HEK293T (cell line): ENCODE results near the gene SCLY.

Experiments used
- CTCF ChIA-PET: fragments of 350-600 bp; formaldehyde crosslinking; extraction: SDS; loops from one replicate; lab custom pipeline; 2021; ENCODE audit warnings: antibody characterized with exemption, inconsistent platforms; lab: Yijun Ruan, JAX
- POLR2A ChIA-PET: fragments of 350-600 bp; formaldehyde crosslinking; extraction: SDS; loops from one replicate; lab custom pipeline; 2020; ENCODE audit warnings: antibody characterized with exemption, inconsistent platforms; lab: Yijun Ruan, JAX
- DNase-seq: peaks from one replicate; pipeline ENCODE4 v3.0.0; 2012; ENCODE audit warnings: mixed read lengths; ENCODE audit errors: extremely low spot score
- ARNT ChIP-seq: fragments of 450-650 bp; IDR thresholded peaks from 2 replicates; pipeline ENCODE4 v1.6.1; 2017; ENCODE audit warnings: mild to moderate bottlenecking
- BHLHE40 ChIP-seq: fragments of 450-650 bp; IDR thresholded peaks from 2 replicates; pipeline ENCODE4 v1.6.1; 2016; ENCODE audit warnings: mild to moderate bottlenecking, moderate library complexity, borderline replicate concordance
- CTBP1 ChIP-seq: fragments of 450-650 bp; IDR thresholded peaks from 2 replicates; pipeline ENCODE4 v1.6.1; 2016; ENCODE audit warnings: borderline replicate concordance
- ELF4 ChIP-seq: fragments of 450-650 bp; IDR thresholded peaks from 2 replicates; pipeline ENCODE4 v1.6.1; 2017; ENCODE audit warnings: antibody characterized with exemption
- FOXA1 ChIP-seq: fragments of 450-650 bp; IDR thresholded peaks from 2 replicates; pipeline ENCODE4 v1.6.1; 2016; ENCODE audit warnings: mild to moderate bottlenecking
- FOXK2 ChIP-seq: fragments of 450-650 bp; IDR thresholded peaks from 2 replicates; pipeline ENCODE4 v1.6.1; 2016; ENCODE audit warnings: mild to moderate bottlenecking
- FOXM1 ChIP-seq: fragments of 450-650 bp; IDR thresholded peaks from 2 replicates; pipeline ENCODE4 v1.6.1; 2017; ENCODE audit warnings: mild to moderate bottlenecking, borderline replicate concordance
- HDGF ChIP-seq: fragments of 450-650 bp; IDR thresholded peaks from 2 replicates; pipeline ENCODE4 v1.6.1; 2017; ENCODE audit warnings: antibody characterized with exemption, borderline replicate concordance
- L3MBTL2 ChIP-seq: fragments of 450-650 bp; conservative IDR thresholded peaks from 2 replicates; pipeline ENCODE4 v1.6.1; 2016; ENCODE audit warnings: mild to moderate bottlenecking
- LEF1 ChIP-seq: fragments of 450-650 bp; IDR thresholded peaks from 2 replicates; pipeline ENCODE4 v1.6.1; 2017; ENCODE audit warnings: mild to moderate bottlenecking, borderline replicate concordance
- NFRKB ChIP-seq: fragments of 450-650 bp; IDR thresholded peaks from 2 replicates; pipeline ENCODE4 v1.6.1; 2016; ENCODE audit warnings: mild to moderate bottlenecking, moderate library complexity
- PKNOX1 ChIP-seq: fragments of 450-650 bp; IDR thresholded peaks from 2 replicates; pipeline ENCODE4 v1.6.1; 2016
- SP1 ChIP-seq: fragments of 450-650 bp; IDR thresholded peaks from 2 replicates; pipeline ENCODE4 v1.6.1; 2017
- SUZ12 ChIP-seq: fragments of 450-650 bp; IDR thresholded peaks from 2 replicates; pipeline ENCODE4 v1.6.1; 2016; ENCODE audit warnings: mild to moderate bottlenecking
- TARDBP ChIP-seq: fragments of 450-650 bp; IDR thresholded peaks from 2 replicates; pipeline ENCODE4 v1.6.1; 2016
- ZNF384 ChIP-seq: fragments of 450-650 bp; IDR thresholded peaks from 2 replicates; pipeline ENCODE4 v1.6.1; 2016

SCLY gene

GRCh38 chr2:238083919-238084318 is 23.1 kb downstream of the SCLY start:
- DNase-seq: no peak
- CTCF ChIA-PET: no interaction called here
- POLR2A ChIA-PET: no interaction called here
- TF ChIP-seq ELF4: no peak
- no peak for TF ChIP-seq NFRKB
- no peak for TF ChIP-seq FOXA1
- no peak for TF ChIP-seq SP1
- no peak for TF ChIP-seq CTBP1
- TF ChIP-seq LEF1: no peak
- TF ChIP-seq ZNF384: no peak
- TF ChIP-seq FOXM1: no peak
- no peak for TF ChIP-seq PKNOX1
- no peak for TF ChIP-seq TARDBP
- TF ChIP-seq BHLHE40: no peak
- no peak for TF ChIP-seq SUZ12
- TF ChIP-seq FOXK2: no peak
- no peak for TF ChIP-seq L3MBTL2
- no peak for TF ChIP-seq ARNT
- no peak for TF ChIP-seq HDGF

DNA sequence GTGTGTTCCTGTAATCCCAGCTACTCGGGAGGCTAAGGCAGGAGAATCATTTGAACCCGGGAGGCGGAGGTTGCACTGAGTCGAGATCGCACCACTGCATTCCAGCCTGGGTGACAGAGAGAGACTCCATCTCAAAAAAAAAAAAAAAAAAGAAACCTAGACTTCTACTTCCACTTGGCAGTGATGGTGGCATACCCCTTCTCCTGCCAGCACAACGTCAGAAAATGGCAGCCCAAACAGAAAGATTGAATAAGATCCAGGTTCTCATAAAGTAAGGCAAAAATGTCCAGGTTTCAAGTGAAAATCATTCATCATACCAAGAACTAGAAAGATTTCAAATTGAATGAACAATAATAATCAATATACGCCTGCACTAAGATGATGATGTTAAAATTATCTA is 24.0 kb downstream of the SCLY start:
- TF ChIP-seq CTBP1 (no peak), FOXK2 (no peak)
- ChIA-PET CTCF (no interaction called here), POLR2A (no interaction called here)
- no peak for DNase-seq

DNA sequence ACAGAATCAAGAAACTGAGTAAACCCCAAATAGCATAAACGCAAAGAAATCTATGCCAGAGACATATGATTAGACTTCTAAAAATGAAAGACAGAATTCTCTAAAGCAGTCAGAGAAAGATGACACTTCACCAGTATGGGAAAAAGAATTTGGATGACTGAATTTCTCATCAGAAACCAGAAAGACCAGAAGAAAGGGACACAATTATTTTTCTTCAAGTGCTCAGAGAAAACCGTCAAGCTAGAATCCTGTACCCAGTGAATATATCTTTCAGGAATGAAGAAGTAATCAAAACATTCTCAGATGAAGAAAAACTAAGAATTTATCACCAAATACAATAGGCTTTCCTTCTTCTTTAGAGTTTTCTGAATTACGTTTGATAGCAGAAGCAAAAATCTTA is 25.1 kb downstream of the SCLY start:
- ChIA-PET CTCF (no interaction called here), POLR2A (no interaction called here)
- DNase-seq: no peak
- TF ChIP-seq LEF1: no peak
- no peak for TF ChIP-seq CTBP1
- no peak for TF ChIP-seq TARDBP
- no peak for TF ChIP-seq SP1
- TF ChIP-seq ZNF384: no peak
- no peak for TF ChIP-seq FOXA1
- no peak for TF ChIP-seq L3MBTL2
- no peak for TF ChIP-seq BHLHE40
- TF ChIP-seq ARNT: no peak
- no peak for TF ChIP-seq ELF4
- TF ChIP-seq PKNOX1: no peak
- no peak for TF ChIP-seq FOXM1
- TF ChIP-seq FOXK2: no peak
- no peak for TF ChIP-seq SUZ12
- no peak for TF ChIP-seq HDGF
- TF ChIP-seq NFRKB: no peak

DNA sequence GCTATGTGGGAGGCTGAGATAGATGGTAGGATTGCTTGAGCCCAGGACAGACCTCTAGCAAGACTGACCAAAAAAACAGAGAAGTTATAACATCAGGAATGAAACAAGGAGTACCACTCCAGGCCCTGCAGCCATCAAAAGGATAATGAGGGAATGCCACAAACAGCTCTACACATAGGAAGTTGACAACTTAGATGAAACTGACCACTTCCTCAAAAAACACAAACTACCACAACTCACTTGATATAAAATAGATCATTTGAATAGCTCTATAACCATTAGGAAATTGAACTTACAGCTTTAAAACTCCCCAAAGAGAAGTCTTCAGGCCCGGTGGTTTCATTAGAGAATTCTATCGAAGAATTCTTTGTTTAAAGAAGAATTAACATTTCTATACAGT is 26.4 kb downstream of the SCLY start:
- no peak for TF ChIP-seq PKNOX1
- TF ChIP-seq SP1: no peak
- TF ChIP-seq ZNF384: no peak
- TF ChIP-seq ELF4: no peak
- no peak for TF ChIP-seq FOXA1
- no peak for TF ChIP-seq FOXM1
- TF ChIP-seq TARDBP: no peak
- TF ChIP-seq HDGF: no peak
- TF ChIP-seq NFRKB: no peak
- TF ChIP-seq CTBP1: no peak
- POLR2A ChIA-PET: no interaction called here
- no peak for DNase-seq
- CTCF ChIA-PET: no interaction called here

DNA sequence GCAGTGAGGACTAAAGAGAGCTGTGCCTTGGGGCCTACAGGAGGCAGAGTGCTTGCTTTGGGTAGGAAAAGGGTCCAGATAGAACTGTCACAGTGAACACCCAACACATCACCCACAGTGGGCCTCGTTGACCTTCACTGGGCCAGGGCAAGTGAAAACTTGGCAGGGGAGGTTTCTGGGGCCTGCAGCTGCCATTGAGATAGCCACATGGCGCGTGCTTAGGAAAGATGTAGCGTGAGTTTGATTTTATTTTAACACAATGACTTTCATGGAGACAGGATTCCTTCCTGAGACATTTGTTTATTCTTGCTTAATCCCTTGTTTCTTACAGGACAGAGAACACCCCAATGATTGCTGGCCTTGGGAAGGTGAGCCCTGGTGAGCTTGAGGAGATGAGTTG is 30.1 kb downstream of the SCLY start:
- CTCF ChIA-PET: no interaction called here
- DNase-seq: no peak
- POLR2A ChIA-PET: no interaction called here
- TF ChIP-seq TARDBP (no peak), FOXA1 (no peak), LEF1 (no peak), FOXM1 (no peak), CTBP1 (no peak)

DNA sequence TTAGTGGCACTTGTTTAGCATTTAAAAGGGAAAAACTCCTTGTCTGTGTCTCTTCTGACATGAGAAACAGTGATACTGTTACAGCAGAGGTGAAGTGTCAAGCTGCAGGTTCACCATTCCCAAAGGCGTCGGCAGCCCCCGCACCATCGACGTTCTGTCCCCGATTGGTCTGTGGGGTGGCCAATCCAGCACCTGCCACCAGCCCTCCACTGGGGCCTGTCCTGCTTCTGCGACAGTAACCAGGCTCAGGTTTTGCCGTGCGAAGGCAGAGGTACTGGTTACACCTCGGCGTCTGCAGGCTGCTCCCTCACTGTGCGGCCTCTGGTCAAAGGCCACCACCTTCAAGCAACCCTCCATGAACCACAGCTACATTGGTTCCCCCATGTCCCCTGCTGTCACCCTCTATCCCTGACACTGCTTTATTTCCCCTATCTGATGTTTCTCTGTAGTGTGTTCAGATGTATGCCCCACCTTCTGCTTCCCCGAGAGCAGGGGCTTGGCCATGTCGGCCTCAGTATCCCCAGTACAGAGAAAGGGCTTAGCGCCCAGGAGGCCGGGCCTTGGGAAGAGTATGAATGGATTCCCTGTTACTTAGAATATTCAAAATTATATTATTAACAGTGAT is 30.7 kb downstream of the SCLY start:
- ChIA-PET POLR2A (no interaction called here), CTCF (no interaction called here)
- no peak for DNase-seq
- TF ChIP-seq CTBP1: no peak
- no peak for TF ChIP-seq FOXA1
- TF ChIP-seq FOXM1: no peak
- TF ChIP-seq HDGF: no peak
- no peak for TF ChIP-seq ZNF384
- TF ChIP-seq L3MBTL2: no peak
- TF ChIP-seq FOXK2: no peak
- TF ChIP-seq SP1: no peak
- TF ChIP-seq BHLHE40: no peak
- no peak for TF ChIP-seq ARNT
- no peak for TF ChIP-seq SUZ12
